ENCODE data around the gene SMIM5. TPM values are rescaled to one million over a fixed set of nuclear protein-coding genes. Genes with fewer than 3 reads are reported as not detected.
A peak's percentile ranks its signal among the peaks of the same experiment; 100 is the strongest.

The SMIM5 gene
- polyA plus RNA-seq, 3 donors, result 0.15 to 3.3 (median 0.43) TPM

DNA sequence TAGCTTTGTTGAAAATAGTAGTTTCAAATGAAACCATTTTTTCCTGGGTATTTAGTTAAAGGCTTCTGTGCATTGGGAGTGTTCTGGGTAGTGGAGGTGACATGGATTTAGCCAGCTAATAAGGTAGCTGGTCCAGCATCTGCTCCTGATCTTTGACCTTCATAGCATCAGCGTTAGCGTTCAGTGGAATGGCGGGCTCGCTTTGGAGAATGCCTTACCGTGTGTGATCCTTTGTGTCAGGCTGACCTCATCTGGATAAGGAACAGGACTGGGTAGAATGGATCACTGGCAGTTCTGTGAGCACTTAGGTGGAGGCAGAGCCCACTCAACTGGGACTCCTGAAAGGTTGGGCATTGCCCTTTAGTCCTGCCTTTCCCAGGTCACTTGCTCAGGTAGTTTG lies 37.6 kb downstream of the SMIM5 start:
- 91% methylated on average over 5 of the region's 5 CpGs for WGBS (ENCODE audit: insufficient coverage)
- peaks cover 10% of the 10 kb centered on the region for H3K4me1 Mint-ChIP-seq
- Histone ChIP-seq H3K4me1 (ENCODE audit: control insufficient read depth in 1 of 2, insufficient read depth in 2 of 2, low read length in 2 of 2) (peaks cover 21 to 28% of the 10 kb centered on the region in 2 donors), H4K20me1 (ENCODE audit: insufficient read depth, low read length) (peaks cover 16% of the 10 kb centered on the region), H3K9me3 (replicated peaks in 1 of 2; ENCODE audit: control insufficient read depth in 1 of 2, insufficient read depth in 1 of 2, low read length in 2 of 2) (no peaks in the 10 kb centered on the region), H3K79me2 (ENCODE audit: insufficient read depth, low read length) (peaks cover 70% of the 10 kb centered on the region), H3K27me3 (ENCODE audit: control insufficient read depth in 2 of 2, insufficient read depth in 2 of 2, low read length in 2 of 2) (no peaks in the 10 kb centered on the region), H3K4me3 (replicated peaks in 1 of 3; ENCODE audit: low read depth in 2 of 3, low read length in 3 of 3) (no peak overlapping the region), H3K36me3 (replicated peaks in 1 of 2; ENCODE audit: control insufficient read depth in 1 of 2, insufficient read depth in 2 of 2, low read length in 2 of 2) (peaks cover 41 to 56% of the 10 kb centered on the region in 2 donors), H3K4me2 (replicated peaks; ENCODE audit: extremely low read depth, low read length, poor library complexity, severe bottlenecking) (no peak overlapping the region), H2AFZ (ENCODE audit: insufficient read depth, low read depth, low read length, poor library complexity, severe bottlenecking) (no peak overlapping the region), H3K9ac (ENCODE audit: insufficient read depth, low read length, poor library complexity, severe bottlenecking) (no peak overlapping the region), H3K27ac (ENCODE audit: low read depth in 1 of 2, low read length in 2 of 2) (no peak overlapping the region)
- TF ChIP-seq, protein P1, sequence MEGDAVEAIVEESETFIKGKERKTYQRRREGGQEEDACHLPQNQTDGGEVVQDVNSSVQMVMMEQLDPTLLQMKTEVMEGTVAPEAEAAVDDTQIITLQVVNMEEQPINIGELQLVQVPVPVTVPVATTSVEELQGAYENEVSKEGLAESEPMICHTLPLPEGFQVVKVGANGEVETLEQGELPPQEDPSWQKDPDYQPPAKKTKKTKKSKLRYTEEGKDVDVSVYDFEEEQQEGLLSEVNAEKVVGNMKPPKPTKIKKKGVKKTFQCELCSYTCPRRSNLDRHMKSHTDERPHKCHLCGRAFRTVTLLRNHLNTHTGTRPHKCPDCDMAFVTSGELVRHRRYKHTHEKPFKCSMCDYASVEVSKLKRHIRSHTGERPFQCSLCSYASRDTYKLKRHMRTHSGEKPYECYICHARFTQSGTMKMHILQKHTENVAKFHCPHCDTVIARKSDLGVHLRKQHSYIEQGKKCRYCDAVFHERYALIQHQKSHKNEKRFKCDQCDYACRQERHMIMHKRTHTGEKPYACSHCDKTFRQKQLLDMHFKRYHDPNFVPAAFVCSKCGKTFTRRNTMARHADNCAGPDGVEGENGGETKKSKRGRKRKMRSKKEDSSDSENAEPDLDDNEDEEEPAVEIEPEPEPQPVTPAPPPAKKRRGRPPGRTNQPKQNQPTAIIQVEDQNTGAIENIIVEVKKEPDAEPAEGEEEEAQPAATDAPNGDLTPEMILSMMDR (IDR thresholded peaks at IDR 0.05), result no peak
- DNase-seq, result no peak
- H3K27me3 Mint-ChIP-seq (ENCODE audit: low read depth in 3 of 3), result peaks cover 0 to 1% (median 0%) of the 10 kb centered on the region in 3 donors
- intact Hi-C loops (cut with micrococcal nuclease), result loop anchor here in 1 of 2 donors (5.0 kb wide), 1 partner anchor 39 kb away; the partner anchor contains the start of gene SMIM5
- peak overlapping the region in 3 of 7 donors; percentile 19 to 58 (median 41) for H3K27ac Mint-ChIP-seq
- H3K4me3 Mint-ChIP-seq, result no peak overlapping the region
- H3K36me3 Mint-ChIP-seq, result peaks cover 55 to 56% of the 10 kb centered on the region in 2 donors
- H3K9me3 Mint-ChIP-seq, result no peaks in the 10 kb centered on the region

DNA sequence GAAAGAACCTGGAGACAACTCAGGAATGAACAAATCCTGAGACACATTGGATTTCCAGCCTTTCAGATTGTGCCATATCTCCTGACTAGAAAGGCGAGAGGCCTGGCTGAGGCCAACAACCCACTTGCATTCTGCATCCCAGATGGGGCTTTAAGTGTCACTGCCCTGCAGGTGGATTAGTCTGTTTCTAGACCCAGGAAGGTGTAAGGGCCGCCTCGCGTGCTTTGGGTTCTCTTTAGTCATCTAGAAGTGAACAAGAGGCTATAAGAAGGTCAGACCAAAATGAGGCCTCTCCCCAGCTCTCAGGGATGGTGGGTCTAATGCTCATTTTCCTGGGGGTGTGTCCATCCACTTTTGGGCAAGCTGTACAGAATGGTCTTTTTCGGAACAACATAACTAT lies 38.8 kb downstream of the SMIM5 start:
- peaks cover 0 to 1% (median 0%) of the 10 kb centered on the region in 3 donors for H3K27me3 Mint-ChIP-seq (ENCODE audit: low read depth in 3 of 3)
- Histone ChIP-seq H3K27ac (ENCODE audit: low read depth in 1 of 2, low read length in 2 of 2) (no peak overlapping the region), H3K36me3 (replicated peaks in 1 of 2; ENCODE audit: control insufficient read depth in 1 of 2, insufficient read depth in 2 of 2, low read length in 2 of 2) (peaks cover 43 to 67% of the 10 kb centered on the region in 2 donors), H3K4me2 (replicated peaks; ENCODE audit: extremely low read depth, low read length, poor library complexity, severe bottlenecking) (no peak overlapping the region), H2AFZ (ENCODE audit: insufficient read depth, low read depth, low read length, poor library complexity, severe bottlenecking) (no peak overlapping the region), H3K4me3 (replicated peaks in 1 of 3; ENCODE audit: low read depth in 2 of 3, low read length in 3 of 3) (no peak overlapping the region), H3K9me3 (replicated peaks in 1 of 2; ENCODE audit: control insufficient read depth in 1 of 2, insufficient read depth in 1 of 2, low read length in 2 of 2) (no peaks in the 10 kb centered on the region), H4K20me1 (ENCODE audit: insufficient read depth, low read length) (peaks cover 16% of the 10 kb centered on the region), H3K27me3 (ENCODE audit: control insufficient read depth in 2 of 2, insufficient read depth in 2 of 2, low read length in 2 of 2) (no peaks in the 10 kb centered on the region), H3K79me2 (ENCODE audit: insufficient read depth, low read length) (peaks cover 72% of the 10 kb centered on the region), H3K4me1 (ENCODE audit: control insufficient read depth in 1 of 2, insufficient read depth in 2 of 2, low read length in 2 of 2) (peaks cover 13 to 18% of the 10 kb centered on the region in 2 donors), H3K9ac (ENCODE audit: insufficient read depth, low read length, poor library complexity, severe bottlenecking) (no peak overlapping the region)
- no peak overlapping the region for H3K27ac Mint-ChIP-seq
- no peak overlapping the region for H3K4me3 Mint-ChIP-seq
- peaks cover 61 to 66% of the 10 kb centered on the region in 2 donors for H3K36me3 Mint-ChIP-seq
- TF ChIP-seq, protein P1 (IDR thresholded peaks at IDR 0.05), result no peak
- H3K4me1 Mint-ChIP-seq, result peaks cover 4% of the 10 kb centered on the region
- H3K9me3 Mint-ChIP-seq, result no peaks in the 10 kb centered on the region
- intact Hi-C loops (cut with micrococcal nuclease), result loop anchor here (2.0 to 5.0 kb wide), 2 partner anchors 40 to 79 kb away; partner anchors contain the start of gene SMIM5 (in 1 of the 2)
- WGBS (ENCODE audit: insufficient coverage), result 100% methylated on average over 1 of the region's 5 CpGs
- DNase-seq, result no peak

Data from CD14-positive monocyte (primary cell).